T47D (cell line): Measurements from ENCODE around the gene SNRNP40.
"Not testable (repeated sequence)": the region's sequence is repeated elsewhere in the genome, so short reads cannot be mapped to it uniquely, and the experiment has no call there.

Experiments used
- DNase-seq, 2 experiments: peaks; one replicate each; pipeline versions ENCODE4 v3.0.0 to v3.0.0-alpha.2; 2011 to 2012; ENCODE audit warnings: low read depth in 1 of 2, low spot score in 1 of 2
- JUND ChIP-seq: IDR thresholded peaks from 2 replicates; pipeline ENCODE4 v1.6.1; 2012; ENCODE audit warnings: low read depth
- in situ Hi-C: cut with HindIII; loops from 2 replicates; pipeline ENCODE4 v1.10.0; 2016; ENCODE audit warnings: low sequenced_read_pairs, low pct_unique_long_range_greater_than_20kb

Gene SNRNP40

GRCh38 chr1:31306278-31306677 lies 9.7 kb upstream of the SNRNP40 start:
- no peak for TF ChIP-seq JUND
- DNase-seq, result no peak
- in situ Hi-C loops, result no loop called here

DNA sequence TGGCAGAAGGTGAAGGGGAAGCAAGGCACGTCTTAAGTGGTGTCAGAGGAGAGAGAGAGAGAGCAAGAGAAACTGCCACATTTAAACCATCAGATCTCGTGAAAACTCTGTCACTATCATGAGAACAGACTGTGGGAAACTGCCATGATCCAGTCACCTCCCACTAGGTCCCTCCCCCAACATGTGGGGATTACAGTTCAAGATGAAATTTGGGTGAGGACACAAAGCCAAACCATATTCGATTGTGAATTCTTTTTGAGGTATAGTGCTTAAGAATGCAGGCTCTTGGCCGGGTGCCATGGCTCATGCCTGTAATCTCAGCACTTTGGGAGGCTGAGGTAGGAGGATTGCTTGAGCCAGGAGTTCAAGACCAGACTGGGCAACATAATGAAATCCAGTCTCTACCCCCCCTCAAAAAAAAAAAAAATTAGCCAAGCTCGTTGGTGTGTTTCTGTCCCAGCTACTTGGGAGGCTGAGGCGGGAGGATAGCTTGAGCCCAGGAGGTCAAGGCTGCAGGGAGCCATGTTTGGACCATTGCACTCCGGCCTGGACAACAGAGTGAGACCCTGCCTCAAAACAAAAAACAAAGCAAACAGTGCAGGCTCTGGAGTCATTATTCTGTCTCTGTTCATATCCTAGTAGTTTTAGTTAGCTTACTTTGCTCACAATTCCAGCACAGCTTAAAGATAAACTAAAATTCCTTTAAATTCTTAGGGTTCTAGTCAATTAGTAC lies 6.3 kb upstream of the SNRNP40 start:
- no peak for DNase-seq
- in situ Hi-C loops, result no loop called here
- no peak for TF ChIP-seq JUND

GRCh38 chr1:31300193-31300592 lies 3.6 kb upstream of the SNRNP40 start:
- DNase-seq, result no peak
- no peak for TF ChIP-seq JUND
- in situ Hi-C loops, result no loop called here

DNA sequence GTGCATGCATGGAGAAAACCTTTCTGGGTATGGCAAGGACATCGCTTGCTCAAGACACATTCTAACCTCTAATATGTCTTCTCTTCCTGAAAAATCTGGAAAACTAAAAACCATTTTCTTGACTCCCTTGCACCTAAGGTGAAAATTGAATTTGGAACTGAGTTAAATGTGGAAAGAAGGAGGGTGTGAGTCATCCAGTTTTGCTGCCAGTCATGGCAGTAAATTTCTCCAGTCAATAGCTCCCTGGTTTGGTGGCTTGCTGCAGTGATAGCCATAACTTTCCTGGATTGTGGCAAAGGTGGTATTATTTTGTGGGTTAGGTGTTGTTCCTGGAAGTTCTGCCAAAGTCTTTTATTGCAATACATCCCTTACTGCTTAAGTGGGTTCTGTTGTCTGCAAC lies 2.8 kb upstream of the SNRNP40 start:
- DNase-seq, result no peak
- in situ Hi-C loops, result no loop called here
- TF ChIP-seq JUND, result no peak

DNA sequence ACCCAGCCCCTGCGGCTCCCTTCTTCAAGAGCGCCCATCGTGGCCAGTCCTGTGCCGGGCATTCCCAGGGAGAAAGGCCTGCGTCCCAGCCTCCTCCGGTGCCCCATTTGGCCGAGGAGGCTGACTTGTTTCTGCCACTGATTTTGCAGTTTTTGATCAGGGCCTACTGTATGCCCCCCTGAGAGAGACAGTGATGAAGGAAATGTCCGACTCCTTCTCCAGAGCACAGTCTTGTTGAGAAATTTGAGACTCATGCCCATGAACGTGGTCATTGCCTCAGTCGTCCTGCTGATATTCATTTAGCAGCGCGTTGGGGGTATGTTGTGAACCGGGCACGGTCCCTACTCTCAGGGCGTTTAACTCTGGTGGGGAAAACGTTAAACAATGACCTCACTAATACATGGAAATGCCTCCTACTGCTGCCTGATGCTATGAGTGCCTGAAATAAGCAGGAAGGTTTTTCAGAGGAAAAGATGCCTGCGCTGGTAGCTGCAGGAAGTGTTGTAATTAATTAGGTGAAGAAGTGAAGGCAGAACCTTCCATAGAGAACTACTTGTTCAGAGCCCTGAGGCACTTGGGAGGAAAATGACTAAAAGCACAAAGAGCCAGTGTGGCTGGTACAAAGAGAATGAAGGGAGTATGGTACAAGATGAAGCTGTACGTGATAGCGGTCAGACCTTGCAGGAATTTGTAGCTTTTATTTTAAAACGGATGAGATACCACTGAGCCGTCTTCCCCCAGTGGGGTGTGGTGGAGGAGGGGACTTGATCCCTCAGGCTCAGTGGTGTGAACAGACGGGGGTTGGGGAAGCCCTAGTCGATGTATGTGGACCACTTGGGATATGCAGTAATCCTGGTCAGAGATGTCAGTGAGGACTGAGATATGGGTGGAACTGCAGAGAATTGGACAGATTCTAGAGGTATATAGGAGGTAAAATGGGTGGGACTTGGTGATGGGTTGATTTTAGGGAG lies 974 bp upstream of the SNRNP40 start:
- peak; percentile 0 to 1 for DNase-seq
- no peak for TF ChIP-seq JUND
- in situ Hi-C loops, result no loop called here

GRCh38 chr1:31295874-31296485 lies 608 bp downstream of the SNRNP40 start:
- in situ Hi-C loops, result no loop called here
- DNase-seq, result no peak
- TF ChIP-seq JUND, result no peak

GRCh38 chr1:31289021-31289420 lies 7.6 kb downstream of the SNRNP40 start:
- no peak for DNase-seq
- no peak for TF ChIP-seq JUND
- in situ Hi-C loops, result no loop called here

- in situ Hi-C loops, DNase-seq: not testable (repeated sequence)
Measured at GRCh38 chr1:31287791-31288190, 8.8 kb downstream of the SNRNP40 start.

DNA sequence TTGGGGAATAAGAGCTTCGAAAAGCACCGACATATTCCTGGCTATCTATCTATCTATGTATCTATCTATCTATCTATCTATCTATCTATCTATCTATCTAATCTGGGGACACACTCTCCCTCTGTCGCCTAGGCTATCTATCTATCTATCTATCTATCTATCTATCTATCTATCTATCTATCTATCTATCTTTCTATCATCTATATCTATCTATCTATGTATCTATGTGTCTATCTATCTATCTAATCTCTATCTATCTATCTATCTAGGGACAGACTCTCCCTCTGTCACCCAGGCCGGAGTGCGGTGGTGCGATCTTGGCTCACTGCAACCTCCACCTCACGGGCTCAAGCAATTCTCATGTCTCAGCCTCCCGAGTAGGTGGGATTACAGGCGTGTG lies 14.2 kb downstream of the SNRNP40 start:
- in situ Hi-C loops, DNase-seq: not testable (repeated sequence)

GRCh38 chr1:31273619-31274018 lies 23.0 kb downstream of the SNRNP40 start:
- in situ Hi-C loops, result no loop called here
- DNase-seq, result no peak
- TF ChIP-seq JUND, result no peak

GRCh38 chr1:31272369-31272768 lies 24.2 kb downstream of the SNRNP40 start:
- no peak for DNase-seq
- in situ Hi-C loops, result no loop called here
- no peak for TF ChIP-seq JUND

GRCh38 chr1:31266547-31266946 lies 30.0 kb downstream of the SNRNP40 start:
- no peak for TF ChIP-seq JUND
- in situ Hi-C loops, result no loop called here

More at GRCh38 chr1:31266547-31266946, 30.0 kb downstream of the SNRNP40 start:
- DNase-seq, result no peak
